Cardiac muscle cell (in vitro differentiated cells and primary cell): ENCODE measurements around the gene SHC3. TPM values are rescaled to one million over a fixed set of nuclear protein-coding genes. Genes with fewer than 3 reads are reported as not detected.
A peak's percentile ranks its signal among the peaks of the same experiment; 100 is the strongest.

Experiments
- DNase-seq, 2 donors: peaks; one replicate each; pipeline versions ENCODE4 v3.0.0 to v3.0.0-alpha.2; 2010 to 2017; ENCODE audit warnings: low read depth in 1 of 2, low spot score in 1 of 2
- H3K27ac ChIP-seq: fragments of 200-600 bp; sonication (generic); 2 replicates; pipeline ENCODE4 v1.5.1; 2016
- H3K27me3 ChIP-seq: fragments of 200-600 bp; sonication (generic); 2 replicates; pipeline ENCODE4 v1.6.0; 2016; ENCODE audit warnings: control low read depth
- H3K36me3 ChIP-seq: fragments of 200-600 bp; sonication (generic); 2 replicates; pipeline ENCODE4 v1.5.1; 2016; ENCODE audit warnings: control low read depth
- H3K4me1 ChIP-seq: fragments of 200-600 bp; sonication (generic); 2 replicates; pipeline ENCODE4 v1.8.1; 2017; ENCODE audit warnings: low read depth, mild to moderate bottlenecking, mixed run types
- H3K4me3 ChIP-seq: fragments of 200-600 bp; sonication (generic); 2 replicates; pipeline ENCODE4 v1.5.1; 2016; ENCODE audit warnings: mild to moderate bottlenecking
- H3K9me3 ChIP-seq: fragments of 200-600 bp; sonication (generic); 2 replicates; pipeline ENCODE4 v1.5.1; 2017; ENCODE audit warnings: low read depth, mild to moderate bottlenecking, control low read depth
- CTCF ChIP-seq: IDR thresholded peaks from 2 replicates; pipeline ENCODE4 v1.5.1; 2012; ENCODE audit warnings: low read depth, mild to moderate bottlenecking, low read length
- polyA plus RNA-seq: library from polyadenylated mRNA; unstranded; fragments of >200 nt; fragmentation: Nextera tagmentation; extraction: Ambion mirVana; gene quantifications from 2 replicates; pipeline ENCODE4 v1.2.1, GENCODE V29; 2016
- total RNA-seq: library from RNA; depleted of rRNA; stranded (reverse); fragments of >200 nt; gene quantifications from 2 replicates; pipeline ENCODE4 v1.2.3, GENCODE V29; 2016

The SHC3 gene
- total and polyA plus RNA-seq, 2 experiments from 2014 or later: 0.27 to 0.34 TPM

GRCh38 chr9:88979791-88980190 is 198.8 kb downstream of the SHC3 start:
- Histone ChIP-seq H3K4me3 (no peak overlapping the region), H3K27ac (no peak overlapping the region), H3K27me3 (no peaks in the 10 kb centered on the region), H3K9me3 (no peaks in the 10 kb centered on the region), H3K36me3 (no peaks in the 10 kb centered on the region), H3K4me1 (peaks cover 3% of the 10 kb centered on the region)
- no peak for DNase-seq
- no peak for TF ChIP-seq CTCF

GRCh38 chr9:88979021-88979420 is 199.6 kb downstream of the SHC3 start:
- Histone ChIP-seq H3K4me3 (no peak overlapping the region), H3K27ac (no peak overlapping the region), H3K4me1 (peaks cover 6% of the 10 kb centered on the region), H3K9me3 (no peaks in the 10 kb centered on the region), H3K27me3 (no peaks in the 10 kb centered on the region), H3K36me3 (no peaks in the 10 kb centered on the region)
- TF ChIP-seq CTCF: no peak
- no peak for DNase-seq

GRCh38 chr9:88978034-88978433 is 200.6 kb downstream of the SHC3 start:
- Histone ChIP-seq H3K4me3 (no peak overlapping the region), H3K36me3 (no peaks in the 10 kb centered on the region), H3K27me3 (no peaks in the 10 kb centered on the region), H3K4me1 (peaks cover 6% of the 10 kb centered on the region), H3K9me3 (no peaks in the 10 kb centered on the region), H3K27ac (no peak overlapping the region)
- TF ChIP-seq CTCF: no peak
- no peak for DNase-seq

- Histone ChIP-seq H3K4me3 (no peak overlapping the region), H3K27ac (no peak overlapping the region), H3K9me3 (no peaks in the 10 kb centered on the region), H3K36me3 (no peaks in the 10 kb centered on the region), H3K4me1 (peaks cover 6% of the 10 kb centered on the region), H3K27me3 (no peaks in the 10 kb centered on the region)
- no peak for DNase-seq
- TF ChIP-seq CTCF: no peak
These were observed 201.7 kb downstream of the SHC3 start for GRCh38 chr9:88976890-88977257.

GRCh38 chr9:88975966-88976889 is 202.4 kb downstream of the SHC3 start:
- no peaks in the 10 kb centered on the region for H3K9me3 ChIP-seq
- no peak overlapping the region for H3K27ac ChIP-seq
- peak in 1 of 2 donors; percentile 22 for DNase-seq
- no peak for TF ChIP-seq CTCF
- H3K36me3 ChIP-seq: no peaks in the 10 kb centered on the region
- no peaks in the 10 kb centered on the region for H3K27me3 ChIP-seq
- peaks cover 6% of the 10 kb centered on the region for H3K4me1 ChIP-seq
- no peak overlapping the region for H3K4me3 ChIP-seq
